BJ (cell line): Measurements from ENCODE around the gene SPEM3. TPM values are rescaled to one million over a fixed set of nuclear protein-coding genes. Genes with fewer than 3 reads are reported as not detected.

Experiments used
- CTCF ChIA-PET: fragments of 350-600 bp; formaldehyde crosslinking; extraction: SDS; loops from one replicate; lab custom pipeline; 2021; ENCODE audit warnings: antibody characterized with exemption, inconsistent platforms; lab: Yijun Ruan, JAX
- POLR2A ChIA-PET: fragments of 300-600 bp; sonication (Branson Sonifier 250); formaldehyde crosslinking; extraction: SDS; loops from one replicate; lab custom pipeline; 2021; ENCODE audit warnings: antibody characterized with exemption; lab: Charles Lee
- DNase-seq: peaks from one replicate; pipeline ENCODE4 v3.0.0-alpha.2; 2011; ENCODE audit warnings: low read depth
- H3K27me3 ChIP-seq: 2 replicates; pipeline ENCODE4 v1.6.0; 2011; ENCODE audit warnings: low read length; ENCODE audit not compliant: control insufficient read depth, insufficient read depth
- H3K36me3 ChIP-seq: 2 replicates; pipeline ENCODE4 v1.5.1; 2011; ENCODE audit warnings: low read length; ENCODE audit not compliant: control insufficient read depth, insufficient read depth
- H3K4me3 ChIP-seq: 2 replicates; pipeline ENCODE4 v1.5.1; 2011; ENCODE audit warnings: low read depth, mild to moderate bottlenecking, control low read depth, low read length
- CTCF ChIP-seq: IDR thresholded peaks from 2 replicates; pipeline ENCODE4 v1.5.1; 2011; ENCODE audit warnings: low read depth, mild to moderate bottlenecking, control low read depth, inconsistent platforms, low read length, moderate library complexity; ENCODE audit not compliant: insufficient read depth
- polyA plus RNA-seq: library from polyadenylated mRNA; depleted of rRNA; stranded (reverse); fragments of >200 nt; gene quantifications from 2 replicates; pipeline ENCODE4 v1.2.3, GENCODE V29; 2011

The SPEM3 gene
- polyA plus RNA-seq, 1 experiment, result not detected

GRCh38 chr17:7421186-7421585, 7.5 kb upstream of the SPEM3 start:
- Histone ChIP-seq H3K27me3 (no peaks in the 10 kb centered on the region), H3K4me3 (no peak overlapping the region), H3K36me3 (peaks cover 7% of the 10 kb centered on the region)
- TF ChIP-seq CTCF, result no peak
- ChIA-PET POLR2A (no interaction called here), CTCF (interaction anchor here (0.9 kb wide), 1 partner anchor 9 kb away, joined by 3 read pairs; no protein-coding TSS in a partner anchor)
- DNase-seq, result no peak

GRCh38 chr17:7423679-7424078, 5.0 kb upstream of the SPEM3 start:
- CTCF ChIA-PET, result no interaction called here

DNA sequence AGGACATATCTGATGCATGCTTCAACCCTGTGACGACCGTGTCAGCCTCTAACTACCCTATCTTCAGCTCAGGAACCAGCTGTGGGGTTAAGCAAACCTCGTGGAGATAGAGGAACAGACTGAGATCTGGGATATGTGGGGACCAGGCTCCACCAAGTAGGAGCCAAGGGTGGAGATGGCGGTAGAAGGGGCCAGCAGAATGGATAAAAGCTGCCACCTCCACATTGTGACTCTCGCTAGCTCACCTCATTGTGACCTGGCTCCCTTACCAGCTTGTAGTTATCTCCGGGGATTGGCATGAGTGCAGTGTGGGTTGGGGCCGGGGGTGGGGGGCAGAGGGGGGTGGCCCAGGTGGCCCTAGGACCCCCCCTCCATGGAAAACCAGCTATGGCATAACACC, 3.3 kb upstream of the SPEM3 start, which contains the start of gene SPEM2:
SPEM2 (plus strand) TSS at position 301 of the 400 bp plus-strand sequence; CDS start at position 374, 73 bp downstream.
- H3K27me3 ChIP-seq, result no peaks in the 10 kb centered on the region
- TF ChIP-seq CTCF, result no peak
- ChIA-PET POLR2A (interaction anchor here (0.6 kb wide), 1 partner anchor 136 kb away, joined by 3 read pairs; no protein-coding TSS in a partner anchor), CTCF (no interaction called here)
- H3K36me3 ChIP-seq, result no peaks in the 10 kb centered on the region
- H3K4me3 ChIP-seq, result no peak within 1 kb of the TSS
- no peak for DNase-seq

More at GRCh38 chr17:7423679-7424078, 5.0 kb upstream of the SPEM3 start:
- H3K27me3 ChIP-seq, result no peaks in the 10 kb centered on the region
- POLR2A ChIA-PET, result no interaction called here
- no peak for DNase-seq
- no peak overlapping the region for H3K4me3 ChIP-seq
- TF ChIP-seq CTCF, result no peak
- no peaks in the 10 kb centered on the region for H3K36me3 ChIP-seq

- no peaks in the 10 kb centered on the region for H3K27me3 ChIP-seq
- CTCF ChIA-PET, result no interaction called here
- H3K36me3 ChIP-seq, result no peaks in the 10 kb centered on the region
- POLR2A ChIA-PET, result interaction anchor here (0.6 kb wide), 1 partner anchor 135 kb away, joined by 3 read pairs; no protein-coding TSS in a partner anchor
- no peak for TF ChIP-seq CTCF
- DNase-seq, result no peak
- H3K4me3 ChIP-seq, result no peak overlapping the region
These were observed 2.9 kb upstream of the SPEM3 start for GRCh38 chr17:7425756-7426155.

GRCh38 chr17:7426203-7426863, 2.3 kb upstream of the SPEM3 start:
- DNase-seq, result no peak
- POLR2A ChIA-PET, result no interaction called here
- Histone ChIP-seq H3K4me3 (no peak overlapping the region), H3K27me3 (no peaks in the 10 kb centered on the region), H3K36me3 (no peaks in the 10 kb centered on the region)
- CTCF ChIA-PET, result no interaction called here
- no peak for TF ChIP-seq CTCF
